AG04450 (cell line): ENCODE results near the gene RAB11FIP2. TPM values are rescaled to one million over a fixed set of nuclear protein-coding genes. Genes with fewer than 3 reads are reported as not detected.
A peak's percentile ranks its signal among the peaks of the same experiment; 100 is the strongest.

Experiments
- CTCF ChIA-PET: fragments of 300-600, 350-600 bp; formaldehyde crosslinking; extraction: SDS; loops from one replicate; lab custom pipeline; 2022; ENCODE audit warnings: antibody characterized with exemption, inconsistent platforms; lab: Charles Lee
- POLR2A ChIA-PET: fragments of 350-600 bp; formaldehyde crosslinking; extraction: SDS; loops from one replicate; lab custom pipeline; 2021; ENCODE audit warnings: antibody characterized with exemption, inconsistent platforms; lab: Yijun Ruan, JAX
- DNase-seq: peaks from one replicate; pipeline ENCODE4 v3.0.0-alpha.2; 2011; ENCODE audit warnings: low read depth, low spot score
- H3K27ac ChIP-seq: one replicate; pipeline ENCODE4 v1.5.1; 2012; ENCODE audit warnings: low read depth, low read length, control low read depth
- H3K27me3 ChIP-seq: one replicate; pipeline ENCODE4 v1.6.0; 2012; ENCODE audit warnings: low read length; ENCODE audit not compliant: control insufficient read depth, insufficient read depth
- H3K4me3 ChIP-seq: 2 replicates; pipeline ENCODE4 v1.5.1; 2011; ENCODE audit warnings: mild to moderate bottlenecking, low read depth, low read length, control low read depth
- H3K9me3 ChIP-seq: 2 replicates; pipeline ENCODE4 v1.5.1; 2012; ENCODE audit warnings: low read length; ENCODE audit not compliant: control insufficient read depth, insufficient read depth
- polyA minus RNA-seq: library from RNA; depleted of rRNA, polyadenylated mRNA; stranded (reverse); fragments of >200 nt; gene quantifications from 2 replicates; pipeline ENCODE4 v1.2.3, GENCODE V29; 2011; rRNA and poly(A)+ RNA removed
- polyA plus RNA-seq: library from polyadenylated mRNA; depleted of rRNA; stranded (reverse); fragments of >200 nt; gene quantifications from 2 replicates; pipeline ENCODE4 v1.2.3, GENCODE V29; 2011; rRNA removed
- TF ChIP-seq, protein P1 (sequence below): IDR thresholded peaks from 2 replicates; pipeline ENCODE4 v1.5.1; 2011; ENCODE audit warnings: low read depth, low read length, control low read depth, inconsistent platforms

The RAB11FIP2 gene, protein sequence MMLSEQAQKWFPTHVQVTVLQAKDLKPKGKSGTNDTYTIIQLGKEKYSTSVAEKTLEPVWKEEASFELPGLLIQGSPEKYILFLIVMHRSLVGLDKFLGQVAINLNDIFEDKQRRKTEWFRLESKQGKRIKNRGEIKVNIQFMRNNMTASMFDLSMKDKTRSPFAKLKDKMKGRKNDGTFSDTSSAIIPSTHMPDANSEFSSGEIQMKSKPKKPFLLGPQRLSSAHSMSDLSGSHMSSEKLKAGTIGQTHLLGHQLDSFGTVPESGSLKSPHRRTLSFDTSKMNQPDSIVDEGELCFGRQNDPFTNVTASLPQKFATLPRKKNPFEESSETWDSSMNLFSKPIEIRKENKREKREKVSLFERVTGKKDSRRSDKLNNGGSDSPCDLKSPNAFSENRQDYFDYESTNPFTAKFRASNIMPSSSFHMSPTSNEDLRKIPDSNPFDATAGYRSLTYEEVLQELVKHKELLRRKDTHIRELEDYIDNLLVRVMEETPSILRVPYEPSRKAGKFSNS
- polyA plus RNA-seq: 8.4 and 10.4 TPM in 2 replicates
- polyA minus RNA-seq: 5.8 and 8.0 TPM in 2 replicates

DNA sequence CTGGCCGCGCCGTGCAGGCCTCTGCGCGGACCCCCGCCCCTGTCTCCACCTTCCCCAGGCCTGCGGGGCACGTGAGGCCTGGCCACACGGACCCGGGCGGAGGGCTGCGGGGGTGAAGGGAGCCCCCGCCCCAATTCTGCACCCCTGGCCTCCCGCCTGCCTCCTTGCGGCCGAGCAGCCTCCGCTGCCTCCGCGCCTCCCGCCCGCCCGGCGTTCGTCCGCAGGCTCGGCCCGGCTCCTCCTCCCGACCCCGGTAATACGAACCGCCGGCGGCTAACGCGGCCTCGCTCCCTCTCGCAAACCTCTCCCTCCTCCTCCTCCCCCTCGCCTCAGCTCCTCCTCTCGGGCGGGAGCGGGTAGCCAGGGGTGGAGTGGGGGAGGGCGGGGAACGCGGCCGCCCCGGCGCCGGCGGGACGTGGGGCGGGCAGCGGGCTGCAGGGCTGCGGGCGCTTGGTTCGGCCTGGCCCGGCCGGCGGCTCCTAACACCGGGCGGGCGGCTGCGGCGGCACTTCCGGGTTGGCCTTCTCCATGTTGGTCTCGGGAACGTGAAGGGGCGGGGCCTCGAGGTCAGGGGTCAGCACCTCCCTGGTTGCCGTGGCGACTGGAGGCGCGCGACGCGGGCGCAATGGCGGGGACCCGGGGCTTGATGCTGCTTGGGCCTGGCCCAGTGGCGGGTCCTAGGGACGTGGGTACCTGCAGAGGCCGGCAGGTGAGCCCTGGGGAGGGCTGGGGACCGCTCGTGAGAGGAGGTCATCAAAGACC lies at the start of gene RAB11FIP2:
RAB11FIP2 (minus strand) TSS at position 547 of the 762 bp plus-strand sequence. CDS start 778 bp downstream, outside the sequence.
- Histone ChIP-seq H3K9me3 (no peaks in the 10 kb centered on the region), H3K27ac (peak within 1 kb of the TSS; percentile 41), H3K27me3 (no peaks in the 10 kb centered on the region), H3K4me3 (peak within 1 kb of the TSS; percentile 75)
- TF ChIP-seq, protein P1, sequence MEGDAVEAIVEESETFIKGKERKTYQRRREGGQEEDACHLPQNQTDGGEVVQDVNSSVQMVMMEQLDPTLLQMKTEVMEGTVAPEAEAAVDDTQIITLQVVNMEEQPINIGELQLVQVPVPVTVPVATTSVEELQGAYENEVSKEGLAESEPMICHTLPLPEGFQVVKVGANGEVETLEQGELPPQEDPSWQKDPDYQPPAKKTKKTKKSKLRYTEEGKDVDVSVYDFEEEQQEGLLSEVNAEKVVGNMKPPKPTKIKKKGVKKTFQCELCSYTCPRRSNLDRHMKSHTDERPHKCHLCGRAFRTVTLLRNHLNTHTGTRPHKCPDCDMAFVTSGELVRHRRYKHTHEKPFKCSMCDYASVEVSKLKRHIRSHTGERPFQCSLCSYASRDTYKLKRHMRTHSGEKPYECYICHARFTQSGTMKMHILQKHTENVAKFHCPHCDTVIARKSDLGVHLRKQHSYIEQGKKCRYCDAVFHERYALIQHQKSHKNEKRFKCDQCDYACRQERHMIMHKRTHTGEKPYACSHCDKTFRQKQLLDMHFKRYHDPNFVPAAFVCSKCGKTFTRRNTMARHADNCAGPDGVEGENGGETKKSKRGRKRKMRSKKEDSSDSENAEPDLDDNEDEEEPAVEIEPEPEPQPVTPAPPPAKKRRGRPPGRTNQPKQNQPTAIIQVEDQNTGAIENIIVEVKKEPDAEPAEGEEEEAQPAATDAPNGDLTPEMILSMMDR: peak; percentile 37
- ChIA-PET CTCF (no interaction called here), POLR2A (interaction anchor here (0.5 to 0.6 kb wide), 4 partner anchors 41 to 1167 kb away, joined by 3 to 4 read pairs (median 4); no protein-coding TSS in a partner anchor)
- peak; percentile 63 for DNase-seq

DNA sequence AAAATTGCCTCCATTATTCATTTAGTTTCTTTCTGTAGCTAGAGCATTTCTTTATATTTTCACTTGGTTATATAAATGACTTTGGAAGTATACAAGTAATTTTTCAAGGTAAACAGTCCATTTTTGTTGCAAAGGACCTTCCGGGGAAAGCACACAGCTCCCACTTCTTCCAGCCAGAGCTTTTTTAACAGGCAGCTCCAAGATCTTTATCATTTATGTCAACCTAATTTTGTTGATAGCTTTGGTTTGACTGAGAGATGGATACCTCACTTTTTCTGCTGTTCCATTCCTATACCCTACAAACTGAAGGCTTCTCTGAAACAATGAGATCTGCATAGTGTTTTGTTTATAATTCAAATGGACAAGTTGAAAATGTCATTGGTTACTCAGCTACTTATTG lies 49.3 kb upstream of the RAB11FIP2 start:
- H3K9me3 ChIP-seq: no peaks in the 10 kb centered on the region
- no peak overlapping the region for H3K27ac ChIP-seq
- ChIA-PET POLR2A (no interaction called here), CTCF (interaction anchor here (1.1 kb wide), 1 partner anchor 10 kb away, joined by 7 read pairs; no protein-coding TSS in a partner anchor)
- TF ChIP-seq, protein P1: no peak
- H3K27me3 ChIP-seq: no peaks in the 10 kb centered on the region
- no peak overlapping the region for H3K4me3 ChIP-seq
- DNase-seq: no peak

DNA sequence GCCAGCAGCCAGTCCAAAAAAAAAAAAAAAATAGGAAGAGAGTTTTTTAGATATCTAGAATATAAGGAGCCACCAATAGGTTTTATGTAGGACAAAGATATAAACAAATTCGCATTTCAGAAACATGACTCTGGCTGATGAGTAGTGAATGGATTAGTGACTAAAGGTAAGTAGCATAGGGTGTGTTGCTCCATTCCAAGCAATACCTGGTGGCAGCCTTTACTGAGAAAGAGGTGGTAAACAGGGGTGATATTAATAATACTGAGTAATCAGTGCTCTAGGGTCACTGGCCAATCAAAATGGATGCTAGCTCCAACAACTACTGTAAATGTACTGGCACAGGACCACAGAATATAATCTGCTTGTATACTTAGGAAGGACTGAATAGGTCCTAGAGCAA lies 45.5 kb upstream of the RAB11FIP2 start:
- H3K9me3 ChIP-seq: no peaks in the 10 kb centered on the region
- ChIA-PET CTCF (no interaction called here), POLR2A (no interaction called here)
- DNase-seq: no peak
- no peak overlapping the region for H3K27ac ChIP-seq
- H3K4me3 ChIP-seq: no peak overlapping the region
- H3K27me3 ChIP-seq: no peaks in the 10 kb centered on the region
- TF ChIP-seq, protein P1: no peak

DNA sequence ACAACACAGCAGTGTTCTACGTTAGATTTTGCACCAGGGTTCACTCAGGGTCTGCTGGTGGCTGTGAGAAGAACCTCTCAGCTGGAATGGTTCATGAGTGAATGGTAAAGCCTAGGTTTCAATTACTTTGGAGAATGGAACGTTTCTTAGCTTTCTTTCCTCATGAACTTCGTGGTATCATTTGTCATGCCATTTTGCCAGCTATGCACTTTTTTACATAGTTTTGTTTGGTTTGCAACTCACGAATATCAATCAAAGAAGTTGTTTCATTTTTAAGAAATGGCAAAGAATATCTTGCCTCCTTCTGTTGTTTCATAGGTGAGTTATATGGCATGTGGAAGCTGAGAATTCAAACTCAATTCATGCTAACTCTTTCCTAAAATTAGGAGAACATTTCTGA lies 34.1 kb upstream of the RAB11FIP2 start:
- no peak for DNase-seq
- TF ChIP-seq, protein P1: no peak
- Histone ChIP-seq H3K9me3 (no peaks in the 10 kb centered on the region), H3K4me3 (no peak overlapping the region), H3K27me3 (no peaks in the 10 kb centered on the region), H3K27ac (no peak overlapping the region)
- ChIA-PET POLR2A (no interaction called here), CTCF (no interaction called here)
